Ishikawa (cell line): ENCODE results near the gene SMAD9.

Source experiments
- CEBPB ChIP-seq: IDR thresholded peaks from 2 replicates; pipeline ENCODE4 v1.6.1; 2012
- CREB1 ChIP-seq: IDR thresholded peaks from 2 replicates; pipeline ENCODE4 v1.6.1; 2012; ENCODE audit warnings: low read depth
- EGR1 ChIP-seq: IDR thresholded peaks from 2 replicates; pipeline ENCODE4 v1.6.1; 2012
- EP300 ChIP-seq: IDR thresholded peaks from 2 replicates; pipeline ENCODE4 v1.6.1; 2012; ENCODE audit warnings: borderline replicate concordance
- FOXM1 ChIP-seq: IDR thresholded peaks from 2 replicates; pipeline ENCODE4 v1.6.1; 2012; ENCODE audit warnings: low read depth, borderline replicate concordance
- MAX ChIP-seq: IDR thresholded peaks from 2 replicates; pipeline ENCODE4 v1.6.1; 2012
- NFIC ChIP-seq: IDR thresholded peaks from 2 replicates; pipeline ENCODE4 v1.6.1; 2012
- RAD21 ChIP-seq: IDR thresholded peaks from 2 replicates; pipeline ENCODE4 v1.6.1; 2012; ENCODE audit warnings: low read depth
- REST ChIP-seq: IDR thresholded peaks from 2 replicates; pipeline ENCODE4 v1.6.1; 2012; ENCODE audit warnings: low read depth, mild to moderate bottlenecking
- TAF1 ChIP-seq: IDR thresholded peaks from 2 replicates; pipeline ENCODE4 v1.6.1; 2012; ENCODE audit warnings: low read depth, mild to moderate bottlenecking
- TCF12 ChIP-seq: IDR thresholded peaks from 2 replicates; pipeline ENCODE4 v1.6.1; 2012; ENCODE audit warnings: low read depth
- TEAD4 ChIP-seq: IDR thresholded peaks from 2 replicates; pipeline ENCODE4 v1.6.1; 2012
- USF1 ChIP-seq: IDR thresholded peaks from 2 replicates; pipeline ENCODE4 v1.6.1; 2012
- YY1 ChIP-seq: IDR thresholded peaks from 2 replicates; pipeline ENCODE4 v1.6.1; 2012; ENCODE audit warnings: low read depth
- ZBTB7A ChIP-seq: IDR thresholded peaks from 2 replicates; pipeline ENCODE4 v1.6.1; 2012; ENCODE audit warnings: low read depth

SMAD9 gene

GRCh38 chr13:36950330-36950729 is 30.3 kb upstream of the SMAD9 start:
- no peak for TF ChIP-seq ZBTB7A
- no peak for TF ChIP-seq TEAD4

- TF ChIP-seq MAX (no peak), REST (no peak), TCF12 (no peak), EGR1 (no peak), TEAD4 (no peak), EP300 (no peak), YY1 (no peak), FOXM1 (no peak), NFIC (no peak), TAF1 (no peak), RAD21 (no peak), USF1 (no peak), CEBPB (no peak), ZBTB7A (no peak), CREB1 (no peak)
These were observed 25.0 kb upstream of the SMAD9 start for GRCh38 chr13:36945078-36945477.

- no peak for TF ChIP-seq CEBPB
- no peak for TF ChIP-seq EGR1
- no peak for TF ChIP-seq NFIC
- TF ChIP-seq CREB1, result no peak
- no peak for TF ChIP-seq TCF12
- no peak for TF ChIP-seq YY1
- TF ChIP-seq RAD21, result no peak
- no peak for TF ChIP-seq FOXM1
- no peak for TF ChIP-seq USF1
- no peak for TF ChIP-seq TEAD4
- no peak for TF ChIP-seq EP300
- no peak for TF ChIP-seq MAX
- TF ChIP-seq REST, result no peak
- no peak for TF ChIP-seq TAF1
- no peak for TF ChIP-seq ZBTB7A
These were observed 5.6 kb upstream of the SMAD9 start for GRCh38 chr13:36925603-36926002.

- TF ChIP-seq MAX, result no peak
- TF ChIP-seq YY1, result no peak
- no peak for TF ChIP-seq NFIC
- TF ChIP-seq EGR1, result no peak
- TF ChIP-seq CEBPB, result no peak
- TF ChIP-seq CREB1, result no peak
- TF ChIP-seq ZBTB7A, result no peak
- no peak for TF ChIP-seq TEAD4
- no peak for TF ChIP-seq REST
- no peak for TF ChIP-seq FOXM1
- TF ChIP-seq EP300, result no peak
- no peak for TF ChIP-seq TCF12
- TF ChIP-seq USF1, result no peak
- no peak for TF ChIP-seq RAD21
- no peak for TF ChIP-seq TAF1
These were observed 4.0 kb upstream of the SMAD9 start for GRCh38 chr13:36924001-36924400.
